NCI-H2171 treated with DMSO at 0.1 percent for 48 hours (cell line): ENCODE data around the gene IMPDH1.
A peak's percentile ranks its signal among the peaks of the same experiment; 100 is the strongest.
"Not testable (repeated sequence)": the region's sequence is repeated elsewhere in the genome, so short reads cannot be mapped to it uniquely, and the experiment has no call there.

Experiments
- DNase-seq: peaks from one replicate; lab custom pipeline; 2025; lab: John Stamatoyannopoulos, UW

IMPDH1 gene

DNA sequence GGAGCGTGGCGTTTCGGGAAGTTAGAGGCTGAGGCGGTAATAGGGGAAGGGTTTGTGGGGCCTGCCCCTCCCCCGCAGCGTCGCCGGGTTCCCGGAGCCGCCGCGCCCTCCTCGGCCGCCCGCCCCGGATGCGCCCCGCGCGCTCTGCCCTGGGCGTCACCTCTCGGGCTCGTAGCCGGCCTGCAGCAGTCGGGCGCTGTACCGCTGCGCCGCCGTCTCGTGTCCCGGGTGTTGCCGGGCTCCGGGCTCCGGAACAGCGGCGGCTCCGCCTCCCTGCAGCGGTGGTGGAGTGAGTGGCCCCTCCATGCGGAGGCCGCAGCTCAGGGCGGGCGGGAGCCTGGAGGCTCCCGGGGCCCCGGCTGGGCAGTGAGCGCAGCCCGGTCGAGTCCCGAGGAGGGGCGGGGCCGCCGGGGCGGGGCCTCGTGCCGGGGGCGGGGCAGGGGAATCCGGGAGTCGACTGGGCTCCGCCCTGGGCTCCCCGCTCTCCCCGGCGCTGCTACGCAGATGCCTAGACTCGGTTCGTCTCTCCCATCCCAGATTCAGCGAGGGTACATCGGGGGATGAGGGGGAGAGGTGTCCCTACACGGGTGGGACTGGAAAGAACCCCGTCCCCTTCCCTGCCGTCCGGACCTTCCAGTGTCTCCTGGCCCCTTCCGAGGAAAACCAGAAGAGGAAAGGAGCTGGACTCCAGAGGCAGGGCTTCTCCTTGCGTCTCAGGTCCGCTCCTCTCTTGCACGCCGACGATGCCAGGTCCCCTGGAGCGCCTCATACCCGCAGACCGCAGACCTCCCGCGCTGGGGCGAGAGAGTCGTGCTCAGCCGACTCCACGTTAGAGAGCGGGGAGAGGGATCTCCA is at the start of gene IMPDH1:
Gene IMPDH1, minus strand, starts transcription at position 387 of the 855 bp plus-strand sequence. Its CDS starts 81 bp downstream, at position 306.
- DNase-seq, result peak; percentile 80

GRCh38 chr7:128459394-128459878 is 49.7 kb upstream of the IMPDH1 start:
- peak; percentile 41 for DNase-seq

GRCh38 chr7:128458956-128459355 is 49.2 kb upstream of the IMPDH1 start:
- no peak for DNase-seq

- not testable (repeated sequence) for DNase-seq
Observed at GRCh38 chr7:128457385-128457784, 47.6 kb upstream of the IMPDH1 start.

DNA sequence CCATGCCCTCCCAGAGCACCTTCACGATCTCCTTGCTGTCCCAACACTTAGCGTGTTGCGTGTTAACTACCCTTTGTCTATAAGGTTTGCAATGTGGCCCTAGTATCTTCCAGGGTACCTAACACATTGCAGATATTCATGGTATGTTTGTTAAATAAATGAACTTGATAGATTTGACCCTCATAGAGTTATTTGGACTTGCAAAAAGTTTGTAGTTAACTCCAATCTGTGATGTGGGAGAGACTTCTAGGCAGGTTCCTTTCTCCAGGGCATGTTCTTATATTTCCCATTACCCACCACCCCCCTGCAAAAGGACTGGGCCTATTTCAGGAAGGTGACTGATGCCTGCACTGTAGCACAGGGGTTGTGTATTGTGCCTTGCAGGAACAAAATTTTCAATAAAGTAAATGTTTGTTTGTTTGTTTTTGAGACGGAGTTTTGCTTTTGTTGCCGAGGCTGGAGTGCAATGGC is 46.5 kb upstream of the IMPDH1 start:
- no peak for DNase-seq

GRCh38 chr7:128455543-128456254 is 45.9 kb upstream of the IMPDH1 start, which contains the start of gene HILPDA:
HILPDA (plus strand) TSS chr7:128455878; CDS start chr7:128457269, 1,391 bp downstream.
- peak; percentile 92 for DNase-seq

DNA sequence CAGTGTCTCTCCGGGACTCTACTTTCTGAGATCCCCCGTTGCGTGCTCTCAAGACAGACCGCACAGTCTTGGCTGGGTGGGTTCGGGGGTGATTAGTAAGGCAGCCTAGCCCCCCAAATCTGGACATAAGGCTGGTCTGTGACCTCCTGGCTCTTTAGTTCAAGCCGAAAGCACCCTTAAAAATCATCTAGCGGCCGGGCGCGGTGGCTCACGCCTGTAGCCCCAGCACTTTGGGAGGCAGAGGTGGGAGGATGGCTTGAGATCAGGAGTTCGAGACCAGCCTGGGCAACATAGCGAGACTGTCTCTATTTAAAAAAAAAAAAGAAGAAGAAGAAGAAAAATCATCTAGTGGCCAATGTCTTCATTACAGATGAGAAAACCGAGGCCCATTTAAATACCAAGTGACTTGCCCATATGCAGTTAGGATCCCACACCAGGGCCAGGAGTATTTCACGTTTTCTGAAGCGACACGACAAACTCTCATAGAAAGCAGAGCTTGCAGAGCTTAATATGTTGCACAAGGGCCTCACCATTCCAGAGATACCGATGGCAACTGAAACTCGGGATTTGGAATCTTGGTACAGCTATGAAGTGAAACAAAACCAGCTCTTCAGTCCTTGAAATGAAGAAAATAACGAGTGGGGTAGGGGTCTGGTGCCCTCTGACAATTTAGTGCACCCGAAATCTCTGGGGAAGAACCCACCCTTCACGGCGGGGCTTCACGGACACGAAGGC is 45.2 kb upstream of the IMPDH1 start:
- no peak for DNase-seq

DNA sequence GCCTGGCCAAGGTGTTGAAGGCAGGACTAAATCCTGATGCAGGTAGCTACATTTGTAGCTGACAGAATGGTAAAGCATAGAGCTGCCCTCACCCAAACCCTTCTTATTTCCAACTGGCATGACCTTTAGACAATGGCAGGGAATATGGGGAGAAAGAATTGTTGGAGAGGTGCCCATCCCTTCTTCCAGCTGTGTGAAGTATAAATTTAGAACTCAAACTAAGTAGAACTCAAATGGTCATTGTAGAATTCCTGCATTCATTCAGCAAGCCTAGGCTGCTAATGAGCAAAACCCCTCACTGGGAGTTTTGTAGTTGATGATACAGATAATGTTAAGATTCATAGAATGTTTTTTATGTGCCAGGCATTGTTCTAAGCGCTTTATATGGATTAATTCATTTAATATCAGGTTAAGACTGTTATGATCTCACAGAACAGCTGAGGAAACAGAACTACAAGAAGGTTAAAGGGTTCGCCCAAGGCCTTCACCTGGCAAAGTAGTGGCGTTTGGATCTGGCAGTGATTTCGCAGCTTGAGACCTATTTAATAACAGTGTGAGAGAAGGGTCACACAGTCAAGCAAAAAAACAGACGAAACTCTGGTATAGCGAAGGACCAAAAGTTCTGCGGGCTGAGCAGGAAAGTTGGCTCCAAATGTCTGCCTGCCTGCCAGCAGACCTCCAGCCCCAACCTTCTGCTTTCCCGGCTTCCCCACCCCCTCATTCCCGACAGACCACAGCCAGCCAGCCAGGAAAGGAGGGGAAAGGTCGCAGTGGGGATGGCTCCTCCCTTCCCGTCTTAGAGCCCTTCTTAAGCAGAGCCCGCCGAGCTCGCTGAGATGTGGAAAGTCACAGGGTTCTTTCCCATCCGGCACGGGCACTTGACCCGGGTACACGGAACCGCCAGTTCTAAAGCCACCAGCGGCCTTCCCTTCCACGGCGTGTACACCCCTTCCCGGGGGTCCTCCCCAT is 44.3 kb upstream of the IMPDH1 start:
- DNase-seq, result no peak

- DNase-seq, result no peak
Observed at GRCh38 chr7:128452552-128452951, 42.8 kb upstream of the IMPDH1 start.

DNA sequence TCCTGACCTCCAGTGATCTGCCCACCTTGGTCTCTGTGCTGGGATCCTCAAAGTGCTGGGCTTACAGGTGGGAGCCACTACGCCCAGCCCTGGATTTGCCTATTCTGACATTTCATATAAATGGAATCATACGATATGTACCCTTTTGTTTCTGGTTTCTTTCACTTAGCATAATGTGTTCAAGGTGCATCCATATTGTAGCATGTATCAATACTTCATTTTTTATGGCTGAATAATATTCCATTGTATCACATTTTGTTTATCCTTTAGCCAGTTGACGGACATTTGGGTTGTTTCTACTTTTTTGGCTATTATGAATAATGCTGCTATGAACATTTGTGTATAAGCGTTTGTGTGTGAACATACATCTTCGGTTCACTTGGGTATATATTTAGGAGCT is 41.1 kb upstream of the IMPDH1 start:
- no peak for DNase-seq

DNA sequence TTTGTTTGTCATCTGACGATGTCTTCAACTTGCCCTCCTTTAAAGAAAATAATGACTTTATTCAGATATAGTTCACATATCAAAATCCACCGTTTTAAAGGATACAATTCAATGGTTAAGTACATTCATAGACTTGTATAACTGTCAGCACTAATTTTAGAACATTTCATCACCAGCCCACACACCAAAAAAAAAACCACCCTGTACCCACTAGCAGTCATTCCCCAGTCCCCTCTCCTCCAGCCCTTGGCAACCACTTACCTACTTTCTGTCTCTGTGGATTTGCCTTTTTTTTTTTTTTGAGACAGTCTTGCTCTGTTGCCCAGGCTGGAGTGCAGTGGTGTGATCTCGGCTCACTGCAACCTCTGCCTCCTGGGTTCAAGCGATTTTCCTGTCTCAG is 40.6 kb upstream of the IMPDH1 start:
- no peak for DNase-seq

DNA sequence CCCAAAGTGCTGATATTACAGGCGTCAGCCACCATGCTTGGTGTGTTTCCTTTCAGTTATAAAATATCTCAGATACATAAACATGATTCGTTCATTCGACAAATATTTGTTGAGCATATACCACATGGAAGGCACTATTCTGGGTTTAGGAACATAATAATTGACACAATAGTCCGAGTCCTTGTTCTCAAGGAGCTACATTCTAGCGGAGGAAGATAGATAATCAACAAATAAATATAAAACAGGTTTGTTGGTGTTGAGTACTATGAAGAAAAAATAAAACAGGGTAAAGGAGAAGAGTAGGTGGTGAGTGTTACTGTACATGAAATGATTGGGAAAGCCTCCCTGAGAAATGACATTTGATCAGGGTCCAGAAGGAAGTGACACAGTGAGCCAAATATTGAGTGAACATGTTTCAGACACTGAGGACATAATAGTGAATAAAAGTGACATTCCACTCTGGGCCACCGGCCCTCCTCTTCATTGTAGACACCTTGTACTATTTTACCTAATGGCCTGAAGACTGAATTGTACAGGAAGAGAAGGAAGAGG is 39.0 kb upstream of the IMPDH1 start:
- no peak for DNase-seq

GRCh38 chr7:128447941-128448564 is 38.3 kb upstream of the IMPDH1 start:
- no peak for DNase-seq

DNA sequence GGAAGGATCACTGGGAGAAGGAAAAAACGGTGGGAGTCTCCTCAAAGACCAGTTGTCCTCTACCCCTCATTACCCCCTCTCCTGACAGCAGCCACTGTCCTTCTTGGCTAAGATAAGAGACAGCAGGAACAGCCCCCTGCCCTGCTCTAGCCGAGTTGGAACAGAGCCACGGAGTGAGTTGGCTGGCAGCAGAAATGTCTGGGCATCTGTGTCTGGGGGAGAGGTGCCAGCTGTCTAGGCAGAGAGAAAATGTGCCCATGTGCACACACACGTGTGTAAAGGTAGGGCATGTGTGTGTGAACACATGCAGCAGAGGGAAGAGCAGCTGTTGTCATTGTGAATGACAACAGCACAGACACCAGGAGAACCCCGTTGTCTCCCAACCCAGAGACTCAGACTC is 36.5 kb upstream of the IMPDH1 start:
- DNase-seq, result peak; percentile 79

GRCh38 chr7:128443831-128444600 is 34.2 kb upstream of the IMPDH1 start:
- DNase-seq, result no peak

GRCh38 chr7:128442356-128442755 is 32.6 kb upstream of the IMPDH1 start:
- no peak for DNase-seq

DNA sequence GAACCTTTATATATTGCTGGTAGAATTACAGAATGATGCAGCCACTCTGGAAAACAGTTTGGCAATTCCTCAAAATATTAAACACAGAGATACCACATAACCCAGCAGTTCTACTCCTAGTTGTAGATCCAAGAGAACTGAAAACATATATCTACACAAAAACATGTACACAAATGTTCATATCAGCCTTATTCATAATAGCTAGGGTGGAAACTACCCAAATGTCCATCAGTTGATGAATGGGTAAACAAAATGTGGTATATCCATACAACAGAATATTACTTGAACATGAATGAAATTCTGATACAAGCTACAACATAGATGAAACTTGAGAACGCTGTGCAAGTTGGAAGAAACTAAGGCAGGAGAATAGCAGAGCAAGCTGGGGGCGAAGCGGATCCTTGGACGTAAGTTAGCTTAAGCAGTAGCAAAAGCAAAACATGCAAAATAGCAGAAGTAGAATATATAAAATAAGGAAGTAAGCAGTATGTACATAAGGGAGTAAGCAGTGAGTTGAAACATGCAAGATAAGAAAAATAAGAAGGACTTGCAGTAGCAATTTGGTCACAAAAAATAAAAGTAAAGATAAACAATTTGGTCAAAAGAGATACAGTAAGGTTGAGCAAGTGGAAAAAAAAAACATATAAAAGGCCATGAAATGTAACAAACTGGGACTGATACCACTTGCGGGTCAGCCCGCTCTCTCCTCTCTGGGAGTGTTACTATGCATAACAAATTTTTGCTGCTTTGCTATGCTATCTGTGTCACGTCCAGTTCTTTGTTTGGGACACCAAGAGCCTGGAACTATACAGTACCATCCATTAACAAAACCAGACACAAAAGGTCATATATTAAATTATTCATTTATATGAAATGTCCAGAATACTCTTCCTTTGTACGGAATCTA is 27.9 kb upstream of the IMPDH1 start:
- no peak for DNase-seq

- no peak for DNase-seq
Observed at GRCh38 chr7:128435327-128435686, 25.5 kb upstream of the IMPDH1 start.
